HUES48 (cell line): Measurements from ENCODE around the gene ZNF697.

ENCODE experiments used
- H3K27ac ChIP-seq: one replicate; pipeline ENCODE4 v1.7.0; 2013; ENCODE audit warnings: low read depth, low read length, inconsistent platforms
- H3K27me3 ChIP-seq: 2 replicates; pipeline ENCODE4 v1.6.1; 2013; ENCODE audit warnings: mild to moderate bottlenecking, low read length; ENCODE audit not compliant: control insufficient read depth, insufficient read depth
- H3K36me3 ChIP-seq: 2 replicates; pipeline ENCODE4 v1.6.1; 2013; ENCODE audit warnings: low read length; ENCODE audit not compliant: control insufficient read depth, insufficient read depth
- H3K4me1 ChIP-seq: 2 replicates; pipeline ENCODE4 v1.6.1; 2013; ENCODE audit warnings: mild to moderate bottlenecking, low read length; ENCODE audit not compliant: control insufficient read depth, insufficient read depth
- H3K4me3 ChIP-seq: 2 replicates; pipeline ENCODE4 v1.5.1; 2013; ENCODE audit warnings: mild to moderate bottlenecking, low read depth, low read length
- H3K9ac ChIP-seq: 2 replicates; pipeline ENCODE4 v1.6.1; 2013; ENCODE audit warnings: mild to moderate bottlenecking, low read depth, low read length, moderate library complexity
- H3K9me3 ChIP-seq: 2 replicates; pipeline ENCODE4 v1.6.1; 2013; ENCODE audit warnings: low read length; ENCODE audit not compliant: control insufficient read depth, insufficient read depth

ZNF697 gene

GRCh38 chr1:119680193-119680592 is 32.1 kb upstream of the ZNF697 start:
- Histone ChIP-seq H3K9me3 (no peaks in the 10 kb centered on the region), H3K27me3 (no peaks in the 10 kb centered on the region), H3K36me3 (no peaks in the 10 kb centered on the region), H3K4me3 (no peak overlapping the region), H3K4me1 (peaks cover 8% of the 10 kb centered on the region), H3K9ac (no peak overlapping the region), H3K27ac (no peak overlapping the region)

GRCh38 chr1:119679223-119679622 is 31.2 kb upstream of the ZNF697 start:
- no peaks in the 10 kb centered on the region for H3K9me3 ChIP-seq
- no peak overlapping the region for H3K27ac ChIP-seq
- H3K27me3 ChIP-seq = no peaks in the 10 kb centered on the region
- H3K9ac ChIP-seq = no peak overlapping the region
- H3K4me3 ChIP-seq = no peak overlapping the region
- H3K36me3 ChIP-seq = no peaks in the 10 kb centered on the region
- H3K4me1 ChIP-seq = peaks cover 12% of the 10 kb centered on the region

DNA sequence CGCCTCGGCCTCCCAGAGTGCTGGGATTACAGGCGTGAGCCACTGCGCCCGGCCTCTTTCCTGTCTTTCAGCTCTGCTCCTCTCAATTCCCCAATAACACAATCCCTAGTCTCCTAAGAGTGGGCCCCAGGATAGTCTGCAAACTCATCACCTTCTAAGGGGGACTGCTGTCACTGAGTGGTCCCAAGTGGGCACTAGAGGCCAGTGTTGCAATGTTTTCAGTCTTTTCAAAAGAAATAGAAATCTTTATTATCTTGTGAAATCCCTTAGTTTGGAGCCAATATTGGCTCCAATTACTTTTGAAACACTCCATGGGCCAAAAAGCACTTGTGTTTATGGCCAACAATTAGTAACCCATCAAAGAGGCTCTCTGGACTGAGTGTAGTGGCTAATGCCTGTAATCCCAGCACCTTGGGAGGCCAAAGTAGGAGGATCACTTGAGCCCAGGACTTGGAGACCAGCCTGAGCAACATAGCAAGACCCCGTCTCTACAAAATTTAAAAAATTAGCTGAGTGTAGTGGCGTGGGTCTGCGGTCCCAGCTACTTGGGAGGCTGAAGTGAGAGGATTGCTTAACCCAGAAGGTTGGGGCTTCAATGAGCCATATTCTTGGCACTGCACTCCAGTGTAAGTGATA is 28.6 kb upstream of the ZNF697 start:
- H3K27ac ChIP-seq = no peak overlapping the region
- H3K36me3 ChIP-seq = no peaks in the 10 kb centered on the region
- no peak overlapping the region for H3K9ac ChIP-seq
- no peak overlapping the region for H3K4me3 ChIP-seq
- H3K4me1 ChIP-seq = peaks cover 28% of the 10 kb centered on the region
- no peaks in the 10 kb centered on the region for H3K27me3 ChIP-seq
- H3K9me3 ChIP-seq = no peaks in the 10 kb centered on the region

DNA sequence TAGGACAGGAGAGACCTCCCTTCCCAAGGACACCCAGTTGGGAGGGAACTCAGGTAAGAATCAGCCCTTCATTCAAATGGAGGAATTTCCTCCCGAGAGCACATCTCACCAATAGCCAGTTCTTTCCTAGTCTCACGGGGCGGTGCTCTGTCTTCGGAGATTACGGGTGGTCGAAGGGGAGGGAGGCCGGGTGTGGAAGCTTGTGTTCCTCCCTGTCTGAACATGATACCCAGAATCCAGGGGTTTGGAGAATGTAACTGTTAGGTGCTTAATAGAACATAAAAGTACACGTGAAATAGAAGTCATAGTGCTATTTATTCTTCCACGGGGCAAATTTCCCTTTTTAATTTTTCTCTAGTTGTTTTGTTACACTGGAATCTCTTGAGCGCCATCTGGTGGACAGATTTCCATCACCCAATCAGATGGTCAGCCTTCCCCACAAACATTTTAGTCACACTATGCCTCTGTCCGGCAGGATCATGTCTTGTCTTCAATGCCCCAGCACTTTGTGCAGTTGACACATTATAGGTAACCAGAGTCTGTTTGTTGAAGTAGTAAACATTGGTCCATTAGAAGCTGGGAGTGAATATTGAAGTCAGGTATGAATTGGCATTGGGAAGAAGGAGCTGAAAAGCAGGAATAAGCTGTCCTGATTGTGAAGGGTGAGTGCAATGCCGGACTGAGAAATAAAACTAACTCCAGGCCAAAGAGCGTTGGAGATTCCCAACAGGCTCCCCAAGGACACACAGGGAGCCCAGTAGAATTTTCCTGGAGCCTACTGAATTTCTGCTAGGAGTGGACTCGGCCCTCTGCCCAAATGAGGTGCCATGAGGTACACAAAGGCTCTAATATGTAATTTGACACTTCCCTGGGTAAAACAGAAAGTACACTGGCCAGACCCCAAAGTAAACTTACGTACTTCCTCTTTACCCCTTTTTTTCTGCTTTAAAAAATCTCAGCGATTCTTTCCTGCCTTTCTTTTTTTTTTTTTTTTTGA is 27.6 kb upstream of the ZNF697 start:
- Histone ChIP-seq H3K36me3 (no peaks in the 10 kb centered on the region), H3K4me1 (peaks cover 28% of the 10 kb centered on the region), H3K9ac (no peak overlapping the region), H3K9me3 (no peaks in the 10 kb centered on the region), H3K27me3 (no peaks in the 10 kb centered on the region), H3K4me3 (peak overlapping the region; percentile 72), H3K27ac (peak overlapping the region; percentile 60)

DNA sequence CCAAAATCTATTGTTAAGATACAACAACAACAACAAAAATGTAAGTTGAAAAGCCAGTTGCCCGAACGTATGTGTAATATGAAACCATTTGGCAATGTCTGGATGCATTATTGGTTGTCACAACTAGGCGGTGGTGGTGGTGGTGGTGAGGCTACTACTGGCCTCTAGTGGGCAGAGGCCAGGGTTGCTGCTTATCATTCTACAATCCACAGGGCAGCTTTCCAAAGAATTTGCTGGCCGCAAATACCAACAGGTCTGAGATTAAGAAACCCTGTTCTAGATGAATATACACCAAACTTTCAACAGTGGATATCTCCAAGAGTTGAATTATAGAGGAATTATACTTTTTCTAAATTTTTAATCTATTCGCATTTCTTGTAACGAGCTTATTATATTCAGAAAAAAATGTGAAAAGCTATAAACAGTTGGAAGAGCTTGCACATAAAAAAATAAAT is 26.8 kb upstream of the ZNF697 start:
- Histone ChIP-seq H3K36me3 (no peaks in the 10 kb centered on the region), H3K9ac (no peak overlapping the region), H3K27me3 (no peaks in the 10 kb centered on the region), H3K4me3 (peak overlapping the region; percentile 72), H3K9me3 (no peaks in the 10 kb centered on the region), H3K4me1 (peaks cover 28% of the 10 kb centered on the region), H3K27ac (peak overlapping the region; percentile 75)

- Histone ChIP-seq H3K4me1 (peaks cover 25% of the 10 kb centered on the region), H3K9me3 (no peaks in the 10 kb centered on the region), H3K36me3 (no peaks in the 10 kb centered on the region), H3K9ac (no peak overlapping the region), H3K4me3 (no peak overlapping the region; the same call in 1 of the 2 replicates), H3K27me3 (no peaks in the 10 kb centered on the region), H3K27ac (peak overlapping the region; percentile 75)
These were observed 26.1 kb upstream of the ZNF697 start for GRCh38 chr1:119674111-119674526.

- Histone ChIP-seq H3K9ac (no peak overlapping the region), H3K27me3 (no peaks in the 10 kb centered on the region), H3K9me3 (no peaks in the 10 kb centered on the region), H3K27ac (peak overlapping the region; percentile 75), H3K36me3 (no peaks in the 10 kb centered on the region), H3K4me3 (no peak overlapping the region; the same call in 1 of the 2 replicates), H3K4me1 (peaks cover 25% of the 10 kb centered on the region)
These were observed 25.3 kb upstream of the ZNF697 start for GRCh38 chr1:119673171-119673940.

DNA sequence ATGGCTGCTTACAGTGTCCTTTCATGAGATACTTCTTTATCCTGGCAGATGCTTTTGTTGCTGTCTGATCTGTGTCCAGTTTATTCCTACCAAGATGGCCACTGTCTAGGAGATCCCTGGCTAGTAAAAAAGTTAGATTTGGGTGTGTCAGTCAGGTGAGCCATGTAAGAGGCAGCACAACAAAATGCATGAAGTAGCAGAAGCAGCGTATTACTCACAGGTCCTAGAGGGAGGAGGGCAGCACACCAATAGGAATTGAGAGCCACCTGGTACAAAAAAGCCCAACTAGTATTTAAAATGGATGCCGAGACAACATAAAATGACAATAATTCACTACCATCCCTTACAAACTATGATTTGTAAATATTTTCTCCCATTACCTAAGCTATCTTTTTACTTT is 22.8 kb upstream of the ZNF697 start:
- Histone ChIP-seq H3K27ac (no peak overlapping the region), H3K27me3 (no peaks in the 10 kb centered on the region), H3K4me3 (no peak overlapping the region), H3K36me3 (no peaks in the 10 kb centered on the region), H3K9me3 (no peaks in the 10 kb centered on the region), H3K4me1 (peaks cover 23% of the 10 kb centered on the region), H3K9ac (no peak overlapping the region)

- Histone ChIP-seq H3K9ac (no peak overlapping the region), H3K27me3 (no peaks in the 10 kb centered on the region), H3K4me3 (no peak overlapping the region), H3K36me3 (no peaks in the 10 kb centered on the region), H3K27ac (no peak overlapping the region), H3K4me1 (peaks cover 3% of the 10 kb centered on the region), H3K9me3 (no peaks in the 10 kb centered on the region)
These were observed 19.1 kb upstream of the ZNF697 start for GRCh38 chr1:119667173-119667572.

GRCh38 chr1:119664067-119664466 is 16.0 kb upstream of the ZNF697 start:
- Histone ChIP-seq H3K36me3 (no peaks in the 10 kb centered on the region), H3K9me3 (no peaks in the 10 kb centered on the region), H3K27ac (no peak overlapping the region), H3K27me3 (no peaks in the 10 kb centered on the region), H3K4me3 (no peak overlapping the region), H3K9ac (no peak overlapping the region), H3K4me1 (peaks cover 27% of the 10 kb centered on the region)
